GM20000 (cell line): Measurements from ENCODE around the gene PRSS50.

Experiments
- DNase-seq: peaks from one replicate; pipeline ENCODE4 v3.0.0; 2012; ENCODE audit warnings: low spot score
- TF ChIP-seq, protein P1 (sequence below): IDR thresholded peaks from 2 replicates; pipeline ENCODE4 v1.5.1; 2012; ENCODE audit warnings: mild to moderate bottlenecking, control low read depth; ENCODE audit errors: extremely low read depth, missing control alignments

Gene PRSS50

GRCh38 chr3:46665763-46666452 is 51.8 kb downstream of the PRSS50 start:
- DNase-seq, result peak; percentile 2
- TF ChIP-seq, protein P1, sequence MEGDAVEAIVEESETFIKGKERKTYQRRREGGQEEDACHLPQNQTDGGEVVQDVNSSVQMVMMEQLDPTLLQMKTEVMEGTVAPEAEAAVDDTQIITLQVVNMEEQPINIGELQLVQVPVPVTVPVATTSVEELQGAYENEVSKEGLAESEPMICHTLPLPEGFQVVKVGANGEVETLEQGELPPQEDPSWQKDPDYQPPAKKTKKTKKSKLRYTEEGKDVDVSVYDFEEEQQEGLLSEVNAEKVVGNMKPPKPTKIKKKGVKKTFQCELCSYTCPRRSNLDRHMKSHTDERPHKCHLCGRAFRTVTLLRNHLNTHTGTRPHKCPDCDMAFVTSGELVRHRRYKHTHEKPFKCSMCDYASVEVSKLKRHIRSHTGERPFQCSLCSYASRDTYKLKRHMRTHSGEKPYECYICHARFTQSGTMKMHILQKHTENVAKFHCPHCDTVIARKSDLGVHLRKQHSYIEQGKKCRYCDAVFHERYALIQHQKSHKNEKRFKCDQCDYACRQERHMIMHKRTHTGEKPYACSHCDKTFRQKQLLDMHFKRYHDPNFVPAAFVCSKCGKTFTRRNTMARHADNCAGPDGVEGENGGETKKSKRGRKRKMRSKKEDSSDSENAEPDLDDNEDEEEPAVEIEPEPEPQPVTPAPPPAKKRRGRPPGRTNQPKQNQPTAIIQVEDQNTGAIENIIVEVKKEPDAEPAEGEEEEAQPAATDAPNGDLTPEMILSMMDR, result no peak

DNA sequence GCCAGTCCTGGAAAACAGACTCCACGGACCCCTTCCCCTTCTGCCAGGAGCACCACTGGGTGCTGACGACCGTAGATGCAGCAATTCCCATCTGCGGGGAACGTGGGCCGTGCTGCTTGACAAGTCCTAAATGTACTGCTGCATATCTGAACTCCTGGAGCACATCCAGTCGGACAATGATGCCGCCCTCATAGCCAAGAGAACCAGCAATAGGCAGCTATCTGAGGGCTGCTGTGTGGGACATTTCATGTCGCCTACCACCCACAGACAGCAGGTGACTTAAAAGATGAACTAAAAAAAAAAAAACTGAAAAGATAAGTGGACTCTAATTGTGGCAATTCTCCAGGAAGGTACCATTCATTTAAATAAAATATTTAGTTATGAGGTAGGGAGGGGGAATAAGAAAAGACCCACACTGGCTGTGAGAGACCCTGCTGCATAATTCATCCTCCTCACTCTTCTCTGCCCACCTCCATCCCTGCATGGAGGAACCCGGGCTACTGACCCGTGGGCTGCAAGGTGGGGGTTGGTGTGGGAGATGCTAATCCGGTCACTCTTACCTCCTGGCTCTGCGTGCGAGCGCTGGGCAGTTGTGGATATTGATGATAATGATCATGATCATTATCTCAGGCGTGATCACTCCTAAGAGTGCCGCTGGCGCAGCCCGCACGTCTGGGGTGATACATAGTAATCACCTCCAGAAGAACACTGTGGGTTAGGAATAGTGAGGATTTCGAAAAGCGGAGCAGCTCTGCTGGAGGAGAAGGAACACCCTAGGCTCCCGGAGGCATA is 52.5 kb downstream of the PRSS50 start:
- DNase-seq, result no peak
- TF ChIP-seq, protein P1, result no peak

DNA sequence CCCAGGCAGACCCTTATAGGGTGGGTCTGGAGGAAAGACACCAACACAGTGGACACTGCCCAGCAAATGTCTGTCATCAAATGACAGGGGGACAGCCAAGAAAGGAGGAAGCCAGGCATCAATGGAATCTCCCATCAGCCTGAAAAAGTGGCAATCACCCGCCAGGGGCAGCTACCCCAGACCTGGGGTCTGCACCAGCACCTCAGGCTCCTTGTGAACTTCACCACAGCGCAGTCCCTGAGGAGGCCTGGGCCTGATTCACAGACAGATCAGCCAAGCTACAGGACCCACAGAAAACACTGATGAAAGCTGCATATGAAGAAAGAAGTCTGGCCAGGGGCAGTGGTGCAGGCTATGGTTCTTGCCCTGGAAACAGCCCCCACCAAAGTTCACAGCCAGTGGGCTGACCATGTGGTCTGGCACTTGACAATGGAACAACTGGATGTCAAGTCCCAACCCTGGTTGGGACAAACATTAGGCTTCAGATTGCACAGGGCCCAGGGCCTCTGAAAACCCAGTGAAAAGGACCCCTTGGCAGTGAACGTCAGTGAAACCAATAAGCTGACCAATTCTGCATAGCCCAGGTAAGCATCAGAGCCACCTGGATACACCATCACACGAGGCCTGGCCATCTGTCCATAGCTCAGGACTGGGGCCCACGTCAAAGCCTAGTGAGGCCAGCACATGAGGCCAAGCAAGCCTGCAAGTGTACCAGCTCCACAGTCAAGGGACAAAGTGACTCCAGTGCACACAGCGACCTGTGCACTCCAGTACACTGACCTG is 53.3 kb downstream of the PRSS50 start:
- DNase-seq, result peak; percentile 3
- TF ChIP-seq, protein P1, result no peak

DNA sequence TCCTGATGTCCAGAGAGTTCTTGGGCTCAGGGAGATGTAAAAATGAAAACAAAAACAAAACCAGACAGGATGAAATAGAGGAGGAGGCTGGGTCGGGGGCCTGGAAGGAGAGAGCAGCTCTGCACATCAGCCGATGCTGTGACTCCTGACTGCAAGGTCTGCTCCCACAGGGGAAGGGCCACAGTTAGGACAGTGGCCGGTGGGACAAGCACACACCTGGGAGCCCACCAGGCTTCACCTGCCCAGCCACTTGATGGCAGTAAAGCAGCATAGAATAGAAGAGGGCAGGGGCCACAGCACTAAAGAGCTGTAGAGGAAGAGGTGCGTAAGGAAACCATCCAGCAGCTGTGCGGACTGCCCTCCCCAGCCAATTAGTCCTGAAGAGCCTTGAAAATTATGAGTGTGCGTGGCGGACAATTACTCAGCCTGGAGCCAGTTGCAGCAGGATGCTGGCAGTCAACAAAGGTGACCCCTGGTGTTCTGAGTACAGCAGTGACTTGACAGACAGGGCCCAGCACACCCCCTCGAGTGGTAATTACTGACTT is 54.0 kb downstream of the PRSS50 start:
- DNase-seq, result peak; percentile 7
- TF ChIP-seq, protein P1, result no peak

GRCh38 chr3:46662771-46663551 is 54.7 kb downstream of the PRSS50 start:
- no peak for DNase-seq
- TF ChIP-seq, protein P1, result no peak
